H9 (cell line): ENCODE data around the gene TVP23B. TPM values are rescaled to one million over a fixed set of nuclear protein-coding genes. Genes with fewer than 3 reads are reported as not detected.
"Not testable (repeated sequence)": the region's sequence is repeated elsewhere in the genome, so short reads cannot be mapped to it uniquely, and the experiment has no call there.

Experiments
- DNase-seq: peaks from one replicate; pipeline ENCODE4 v3.0.0-alpha.2; 2017
- H2AFZ ChIP-seq: one replicate; pipeline ENCODE4 v1.6.1; 2013; ENCODE audit warnings: mild to moderate bottlenecking, low read length, control low read depth, moderate library complexity
- H2AK5ac ChIP-seq: 2 replicates; pipeline ENCODE4 v1.6.1; 2013; ENCODE audit warnings: low read length, control low read depth, mixed read lengths; ENCODE audit not compliant: insufficient read length
- H2BK120ac ChIP-seq: one replicate; pipeline ENCODE4 v1.6.1; 2013; ENCODE audit warnings: low read depth, mild to moderate bottlenecking, low read length, control low read depth, inconsistent platforms; ENCODE audit not compliant: poor library complexity, severe bottlenecking
- H2BK12ac ChIP-seq: 2 replicates; pipeline ENCODE4 v1.6.1; 2013; ENCODE audit warnings: low read length, control low read depth, mixed read lengths, low read depth; ENCODE audit not compliant: insufficient read length
- H2BK15ac ChIP-seq: 2 replicates; pipeline ENCODE4 v1.6.1; 2013; ENCODE audit warnings: low read depth, low read length, control low read depth
- H2BK20ac ChIP-seq: one replicate; pipeline ENCODE4 v1.6.1; 2013; ENCODE audit warnings: low read depth, mild to moderate bottlenecking, low read length, control low read depth, inconsistent platforms; ENCODE audit not compliant: poor library complexity, severe bottlenecking
- H2BK5ac ChIP-seq: 2 replicates; pipeline ENCODE4 v1.6.1; 2013; ENCODE audit warnings: low read length, control low read depth, mixed read lengths; ENCODE audit not compliant: insufficient read length
- H3K14ac ChIP-seq: 2 replicates; pipeline ENCODE4 v1.6.1; 2013; ENCODE audit warnings: low read length, control low read depth; ENCODE audit not compliant: insufficient read depth
- H3K18ac ChIP-seq: 2 replicates; pipeline ENCODE4 v1.6.1; 2013; ENCODE audit warnings: low read depth, mild to moderate bottlenecking, mixed read lengths, low read length, control low read depth; ENCODE audit not compliant: insufficient read length
- H3K23ac ChIP-seq: 2 replicates; pipeline ENCODE4 v1.6.1; 2013; ENCODE audit warnings: low read length, control low read depth, mixed read lengths, low read depth; ENCODE audit not compliant: insufficient read length
- H3K23me2 ChIP-seq: 2 replicates; pipeline ENCODE4 v1.6.1; 2013; ENCODE audit warnings: low read depth, mild to moderate bottlenecking, mixed read lengths, low read length, control low read depth; ENCODE audit not compliant: insufficient read length, poor library complexity, severe bottlenecking
- H3K27ac ChIP-seq: 2 replicates; pipeline ENCODE4 v1.5.1; 2013; ENCODE audit warnings: low read length, control low read depth, mixed read lengths, low read depth; ENCODE audit not compliant: insufficient read length
- H3K27me3 ChIP-seq: 2 replicates; pipeline ENCODE4 v1.6.1; 2013; ENCODE audit warnings: low read length, control low read depth, inconsistent platforms; ENCODE audit not compliant: insufficient read depth
- H3K4ac ChIP-seq: 2 replicates; pipeline ENCODE4 v1.6.1; 2013; ENCODE audit warnings: low read depth, mild to moderate bottlenecking, control low read depth, inconsistent platforms, low read length, moderate library complexity
- H3K4me1 ChIP-seq: 2 replicates; pipeline ENCODE4 v1.6.1; 2013; ENCODE audit warnings: low read length, control low read depth, inconsistent platforms; ENCODE audit not compliant: insufficient read depth
- H3K4me2 ChIP-seq: 2 replicates; pipeline ENCODE4 v1.6.1; 2013; ENCODE audit warnings: low read length, control low read depth, mixed read lengths; ENCODE audit not compliant: insufficient read length, insufficient read depth
- H3K56ac ChIP-seq: 2 replicates; pipeline ENCODE4 v1.6.1; 2013; ENCODE audit warnings: low read depth, mild to moderate bottlenecking, mixed read lengths, low read length, control low read depth; ENCODE audit not compliant: insufficient read length
- H3K79me1 ChIP-seq: 2 replicates; pipeline ENCODE4 v1.6.1; 2013; ENCODE audit warnings: low read depth, mild to moderate bottlenecking, moderate library complexity, low read length, control low read depth, inconsistent platforms; ENCODE audit not compliant: insufficient read depth, poor library complexity, severe bottlenecking
- H3K79me2 ChIP-seq: 2 replicates; pipeline ENCODE4 v1.6.1; 2013; ENCODE audit warnings: low read length, control low read depth, inconsistent platforms; ENCODE audit not compliant: insufficient read depth
- H3K9ac ChIP-seq: 2 replicates; pipeline ENCODE4 v1.6.1; 2013; ENCODE audit warnings: low read length, control low read depth, mixed read lengths; ENCODE audit not compliant: insufficient read length; ENCODE audit errors: extremely low read depth
- H3K9me3 ChIP-seq: one replicate; pipeline ENCODE4 v1.6.1; 2013; ENCODE audit warnings: low read depth, low read length, inconsistent platforms; ENCODE audit not compliant: control insufficient read depth
- H3T11ph ChIP-seq: one replicate; pipeline ENCODE4 v1.6.1; 2013; ENCODE audit warnings: mild to moderate bottlenecking, low read length, control low read depth, inconsistent platforms
- H4K20me1 ChIP-seq: one replicate; pipeline ENCODE4 v1.6.1; 2013; ENCODE audit not compliant: control insufficient read depth, insufficient read length, insufficient read depth
- H4K5ac ChIP-seq: 2 replicates; pipeline ENCODE4 v1.6.1; 2013; ENCODE audit warnings: low read depth, mild to moderate bottlenecking, mixed read lengths, low read length, control low read depth; ENCODE audit not compliant: insufficient read length
- H4K8ac ChIP-seq: replicated peaks from 2 replicates; pipeline ENCODE4 v1.6.1; 2013; ENCODE audit warnings: low read length, control low read depth, mixed read lengths, low read depth; ENCODE audit not compliant: insufficient read length
- H4K91ac ChIP-seq: 2 replicates; pipeline ENCODE4 v1.6.1; 2013; ENCODE audit warnings: low read depth, mild to moderate bottlenecking, moderate library complexity, mixed read lengths, low read length, control low read depth; ENCODE audit not compliant: insufficient read length
- H3K27ac Mint-ChIP-seq, 3 experiments: 2 replicates in 2 of 3; 3 replicates in 1 of 3; pipeline ENCODE4 v1.8.0; 2020 to 2021; ENCODE audit warnings: mixed read lengths in 3 of 3, mild to moderate bottlenecking in 1 of 3, moderate library complexity in 1 of 3
- H3K27me3 Mint-ChIP-seq: 2 replicates; pipeline ENCODE4 v1.8.0; 2021; ENCODE audit warnings: low read depth, mild to moderate bottlenecking, moderate library complexity, mixed read lengths
- H3K36me3 Mint-ChIP-seq, 3 experiments: 2 replicates in 2 of 3; 3 replicates in 1 of 3; pipeline ENCODE4 v1.8.0; 2020 to 2021; ENCODE audit warnings: low read depth in 3 of 3, mixed read lengths in 3 of 3; ENCODE audit not compliant: insufficient read depth in 1 of 3
- H3K4me1 Mint-ChIP-seq, 2 experiments: 2 replicates each; pipeline ENCODE4 v1.8.0; 2020; ENCODE audit warnings: mixed read lengths in 2 of 2
- H3K4me3 Mint-ChIP-seq, 2 experiments: 2 replicates in 1 of 2; 3 replicates in 1 of 2; pipeline ENCODE4 v1.8.0; 2020 to 2021; ENCODE audit warnings: mild to moderate bottlenecking in 2 of 2, mixed read lengths in 2 of 2, moderate library complexity in 1 of 2
- H3K9me3 Mint-ChIP-seq, 2 experiments: 2 replicates in 1 of 2; 3 replicates in 1 of 2; pipeline ENCODE4 v1.8.0; 2020; ENCODE audit warnings: mild to moderate bottlenecking in 2 of 2, mixed read lengths in 2 of 2, moderate library complexity in 1 of 2
- WGBS: extraction: QIAGEN DNeasy Blood & Tissue Kit; methylation state at CpG from one replicate; pipeline ENCODE4 v1.1.7; 2013; ENCODE audit warnings: missing lambda C conversion rate, low lambda C conversion rate, mixed read lengths; ENCODE audit not compliant: insufficient read length; ENCODE audit errors: extremely low coverage; 5-methylcytosine and 5-hydroxymethylcytosine counted together
- total RNA-seq: library from RNA; stranded (reverse); gene quantifications from 2 replicates; pipeline ENCODE4 v1.2.1, GENCODE V29; 2021
- TF ChIP-seq, protein P1 (sequence below): fragments of 200-600 bp; sonication (generic); conservative IDR thresholded peaks from 3 replicates; pipeline ENCODE4 v1.8.0; 2021; ENCODE audit warnings: antibody characterized with exemption, mild to moderate bottlenecking

The TVP23B gene
- total RNA-seq, 1 experiment from 2014 or later: 20.5 TPM

DNA sequence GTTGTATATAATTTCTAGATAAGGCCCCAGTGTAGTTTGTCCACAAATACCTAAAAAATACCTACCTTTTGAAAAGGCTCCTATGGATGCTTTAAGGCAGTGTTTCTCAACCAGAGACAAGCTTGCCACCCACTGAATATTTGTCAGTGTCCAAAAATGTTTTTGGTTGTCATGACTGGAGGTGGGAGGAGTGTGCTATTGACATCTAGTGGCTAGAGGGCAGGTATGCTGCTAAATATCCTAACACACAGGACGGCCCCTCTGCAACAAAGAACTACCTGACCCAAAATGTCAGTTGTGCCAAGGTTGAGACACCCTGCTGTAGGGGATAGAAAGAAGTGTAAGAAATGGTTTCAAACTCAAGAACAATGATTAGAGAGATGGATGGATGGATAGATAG, 10.4 kb downstream of the TVP23B start:
- H3K4me3 Mint-ChIP-seq, H2BK5ac ChIP-seq, H3K9me3 Mint-ChIP-seq, H3K4me1 Mint-ChIP-seq, H3K4ac ChIP-seq, H3K79me1 ChIP-seq, H2BK20ac ChIP-seq, H3K27ac ChIP-seq, H4K91ac ChIP-seq, H2BK15ac ChIP-seq, H3K9me3 ChIP-seq, H3K27me3 ChIP-seq, H3K23me2 ChIP-seq, H3K18ac ChIP-seq, H2BK12ac ChIP-seq, H4K5ac ChIP-seq, H2AK5ac ChIP-seq, H3K79me2 ChIP-seq, H3K14ac ChIP-seq, H2AFZ ChIP-seq, DNase-seq, H3K4me1 ChIP-seq, H3K4me2 ChIP-seq, H3K9ac ChIP-seq, H4K20me1 ChIP-seq, H3T11ph ChIP-seq, H3K56ac ChIP-seq, H2BK120ac ChIP-seq, H3K27ac Mint-ChIP-seq, H3K27me3 Mint-ChIP-seq, H3K23ac ChIP-seq, H4K8ac ChIP-seq: not testable (repeated sequence)
- WGBS: no CpG with 5 or more reads among the region's 1 CpG
- TF ChIP-seq, protein P1, sequence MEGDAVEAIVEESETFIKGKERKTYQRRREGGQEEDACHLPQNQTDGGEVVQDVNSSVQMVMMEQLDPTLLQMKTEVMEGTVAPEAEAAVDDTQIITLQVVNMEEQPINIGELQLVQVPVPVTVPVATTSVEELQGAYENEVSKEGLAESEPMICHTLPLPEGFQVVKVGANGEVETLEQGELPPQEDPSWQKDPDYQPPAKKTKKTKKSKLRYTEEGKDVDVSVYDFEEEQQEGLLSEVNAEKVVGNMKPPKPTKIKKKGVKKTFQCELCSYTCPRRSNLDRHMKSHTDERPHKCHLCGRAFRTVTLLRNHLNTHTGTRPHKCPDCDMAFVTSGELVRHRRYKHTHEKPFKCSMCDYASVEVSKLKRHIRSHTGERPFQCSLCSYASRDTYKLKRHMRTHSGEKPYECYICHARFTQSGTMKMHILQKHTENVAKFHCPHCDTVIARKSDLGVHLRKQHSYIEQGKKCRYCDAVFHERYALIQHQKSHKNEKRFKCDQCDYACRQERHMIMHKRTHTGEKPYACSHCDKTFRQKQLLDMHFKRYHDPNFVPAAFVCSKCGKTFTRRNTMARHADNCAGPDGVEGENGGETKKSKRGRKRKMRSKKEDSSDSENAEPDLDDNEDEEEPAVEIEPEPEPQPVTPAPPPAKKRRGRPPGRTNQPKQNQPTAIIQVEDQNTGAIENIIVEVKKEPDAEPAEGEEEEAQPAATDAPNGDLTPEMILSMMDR: peak; percentile 34; the same call in 1 of the 3 replicates
- H3K36me3 Mint-ChIP-seq: peaks cover 4 to 34% (median 28%) of the 10 kb centered on the region in 3 experiments; a peak in 6 of 7 replicates

DNA sequence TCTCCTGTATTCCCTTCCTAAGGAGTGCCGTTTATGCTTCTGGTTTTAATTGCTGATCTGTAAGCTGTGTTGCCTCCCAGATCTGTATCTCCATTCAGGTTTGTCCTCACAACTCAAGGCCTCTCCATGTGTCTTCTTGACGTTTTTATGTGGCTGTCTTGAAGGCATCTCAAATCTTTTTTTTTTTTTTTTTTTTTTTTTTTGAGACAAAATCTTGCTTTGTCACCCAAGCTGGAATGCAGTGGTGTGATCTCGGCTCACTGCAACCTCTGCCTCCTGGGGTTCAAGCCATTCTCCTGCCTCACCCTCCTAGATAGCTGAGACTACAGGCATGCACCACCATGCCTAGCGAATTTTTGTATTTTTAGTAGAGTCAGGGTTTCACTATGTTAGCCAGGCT, 13.9 kb downstream of the TVP23B start:
- H3K27ac ChIP-seq, H2BK20ac ChIP-seq, H3T11ph ChIP-seq, H2AK5ac ChIP-seq, H3K9me3 Mint-ChIP-seq, H2BK12ac ChIP-seq, H3K4me2 ChIP-seq, H3K4me1 ChIP-seq, H3K23ac ChIP-seq, DNase-seq, H3K9me3 ChIP-seq, H3K23me2 ChIP-seq, H3K18ac ChIP-seq, H3K9ac ChIP-seq, H2BK15ac ChIP-seq, H4K20me1 ChIP-seq, H2BK120ac ChIP-seq, H3K27me3 Mint-ChIP-seq, H3K4ac ChIP-seq, H4K91ac ChIP-seq, H2BK5ac ChIP-seq, H3K14ac ChIP-seq, H3K27me3 ChIP-seq, H3K79me1 ChIP-seq, H3K79me2 ChIP-seq, H3K4me1 Mint-ChIP-seq, H4K5ac ChIP-seq, H4K8ac ChIP-seq, H2AFZ ChIP-seq, H3K4me3 Mint-ChIP-seq, H3K56ac ChIP-seq: not testable (repeated sequence)
- peak overlapping the region in 2 of 3 experiments; percentile 76 to 91; a peak in 4 of 7 replicates for H3K27ac Mint-ChIP-seq
- peaks cover 8 to 48% (median 39%) of the 10 kb centered on the region in 3 experiments; a peak in 6 of 7 replicates for H3K36me3 Mint-ChIP-seq
- WGBS: no CpG with 5 or more reads among the region's 4 CpGs
